RWPE2 (cell line): ENCODE results near the gene MMD.

Experiments
- ATAC-seq: fragments of 200-7000 bp; cut with Tn5 transposase; 3 replicates; pipeline ENCODE4 v1.9.1; 2021; ENCODE audit warnings: low read depth
- DNase-seq: peaks from one replicate; pipeline ENCODE4 v3.0.0-alpha.2; 2020; ENCODE audit warnings: low spot score
- H3K27ac ChIP-seq: fragments of 450-650 bp; 2 replicates; pipeline ENCODE4 v1.5.1; 2017; ENCODE audit warnings: mild to moderate bottlenecking; ENCODE audit not compliant: poor library complexity, severe bottlenecking
- H3K27me3 ChIP-seq: fragments of 250-450 bp; sonication (Bioruptor Pico); 2 replicates; pipeline ENCODE4 v1.5.1; 2021; ENCODE audit warnings: mild to moderate bottlenecking, moderate library complexity; ENCODE audit not compliant: insufficient read depth, poor library complexity, severe bottlenecking
- H3K36me3 ChIP-seq: fragments of 250-450 bp; sonication (Bioruptor Pico); 2 replicates; pipeline ENCODE4 v1.5.1; 2020; ENCODE audit warnings: low read depth, mild to moderate bottlenecking, moderate library complexity
- H3K4me1 ChIP-seq: fragments of 250-450 bp; sonication (Bioruptor Pico); 2 replicates; pipeline ENCODE4 v1.5.1; 2021; ENCODE audit warnings: mild to moderate bottlenecking, moderate library complexity; ENCODE audit not compliant: insufficient read depth, poor library complexity, severe bottlenecking
- H3K4me3 ChIP-seq: fragments of 250-450 bp; sonication (Bioruptor Pico); 2 replicates; pipeline ENCODE4 v1.5.1; 2021; ENCODE audit warnings: mild to moderate bottlenecking, moderate library complexity; ENCODE audit not compliant: severe bottlenecking
- H3K9me3 ChIP-seq: fragments of 250-450 bp; sonication (Bioruptor Pico); 2 replicates; pipeline ENCODE4 v1.5.1; 2021; ENCODE audit warnings: mild to moderate bottlenecking, moderate library complexity; ENCODE audit not compliant: severe bottlenecking
- TF ChIP-seq, protein P1 (sequence below): fragments of 450-650 bp; IDR thresholded peaks from one replicate; pipeline ENCODE4 v1.5.1; 2017; ENCODE audit warnings: mild to moderate bottlenecking, moderate library complexity; ENCODE audit not compliant: poor library complexity, severe bottlenecking

Gene MMD

DNA sequence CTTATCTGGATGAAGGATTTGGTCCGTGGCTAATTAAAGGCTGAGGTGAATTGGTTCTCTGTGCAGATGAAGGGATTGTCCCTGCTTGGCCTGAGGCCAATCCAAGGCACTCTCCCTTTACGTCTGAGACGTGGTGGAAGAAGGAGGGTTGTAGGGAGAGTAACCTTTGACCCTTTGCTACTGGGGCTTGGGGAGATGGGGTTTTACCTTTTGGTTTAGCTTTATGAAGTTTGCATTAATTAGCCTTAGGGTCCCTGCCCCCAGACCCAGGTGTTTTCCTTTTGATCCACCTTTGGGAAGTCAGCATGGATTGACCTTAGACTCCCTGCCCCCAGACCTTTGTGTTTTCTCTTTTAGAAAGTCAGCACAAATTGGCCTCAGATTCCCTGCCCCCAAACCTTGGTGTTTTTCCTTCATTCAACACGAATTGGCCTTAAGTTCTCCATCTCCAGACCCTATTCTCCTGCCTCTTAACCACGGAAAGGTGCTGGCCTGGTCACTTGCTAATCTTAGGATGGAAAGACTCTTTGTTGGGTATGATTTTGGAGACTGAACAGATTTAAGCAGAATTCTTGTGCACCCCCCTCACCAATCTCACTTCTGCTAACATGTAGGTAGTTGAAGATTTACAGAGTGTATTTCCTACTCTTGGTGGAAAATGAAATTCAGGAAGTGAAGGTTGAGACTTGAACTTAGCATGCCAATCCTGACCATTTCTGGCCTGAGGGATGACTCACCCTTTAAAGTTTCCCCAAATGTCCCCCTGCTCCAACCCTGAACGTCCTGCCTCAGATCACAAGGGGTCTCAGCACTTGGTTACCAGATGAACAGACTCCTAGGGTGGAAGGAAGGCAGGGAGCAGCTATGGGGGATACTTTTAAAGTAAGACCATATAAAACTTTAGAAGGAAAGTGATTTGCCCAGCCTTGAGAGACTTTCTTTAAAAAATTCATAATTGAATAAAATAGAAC, 23.1 kb upstream of the MMD start:
- no peak for ATAC-seq
- H3K27ac ChIP-seq = no peak overlapping the region
- H3K36me3 ChIP-seq = no peaks in the 10 kb centered on the region
- peaks cover 24% of the 10 kb centered on the region for H3K4me1 ChIP-seq
- DNase-seq = no peak
- TF ChIP-seq, protein P1, sequence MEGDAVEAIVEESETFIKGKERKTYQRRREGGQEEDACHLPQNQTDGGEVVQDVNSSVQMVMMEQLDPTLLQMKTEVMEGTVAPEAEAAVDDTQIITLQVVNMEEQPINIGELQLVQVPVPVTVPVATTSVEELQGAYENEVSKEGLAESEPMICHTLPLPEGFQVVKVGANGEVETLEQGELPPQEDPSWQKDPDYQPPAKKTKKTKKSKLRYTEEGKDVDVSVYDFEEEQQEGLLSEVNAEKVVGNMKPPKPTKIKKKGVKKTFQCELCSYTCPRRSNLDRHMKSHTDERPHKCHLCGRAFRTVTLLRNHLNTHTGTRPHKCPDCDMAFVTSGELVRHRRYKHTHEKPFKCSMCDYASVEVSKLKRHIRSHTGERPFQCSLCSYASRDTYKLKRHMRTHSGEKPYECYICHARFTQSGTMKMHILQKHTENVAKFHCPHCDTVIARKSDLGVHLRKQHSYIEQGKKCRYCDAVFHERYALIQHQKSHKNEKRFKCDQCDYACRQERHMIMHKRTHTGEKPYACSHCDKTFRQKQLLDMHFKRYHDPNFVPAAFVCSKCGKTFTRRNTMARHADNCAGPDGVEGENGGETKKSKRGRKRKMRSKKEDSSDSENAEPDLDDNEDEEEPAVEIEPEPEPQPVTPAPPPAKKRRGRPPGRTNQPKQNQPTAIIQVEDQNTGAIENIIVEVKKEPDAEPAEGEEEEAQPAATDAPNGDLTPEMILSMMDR = no peak
- H3K9me3 ChIP-seq = no peaks in the 10 kb centered on the region
- H3K4me3 ChIP-seq = no peak overlapping the region
- no peaks in the 10 kb centered on the region for H3K27me3 ChIP-seq

DNA sequence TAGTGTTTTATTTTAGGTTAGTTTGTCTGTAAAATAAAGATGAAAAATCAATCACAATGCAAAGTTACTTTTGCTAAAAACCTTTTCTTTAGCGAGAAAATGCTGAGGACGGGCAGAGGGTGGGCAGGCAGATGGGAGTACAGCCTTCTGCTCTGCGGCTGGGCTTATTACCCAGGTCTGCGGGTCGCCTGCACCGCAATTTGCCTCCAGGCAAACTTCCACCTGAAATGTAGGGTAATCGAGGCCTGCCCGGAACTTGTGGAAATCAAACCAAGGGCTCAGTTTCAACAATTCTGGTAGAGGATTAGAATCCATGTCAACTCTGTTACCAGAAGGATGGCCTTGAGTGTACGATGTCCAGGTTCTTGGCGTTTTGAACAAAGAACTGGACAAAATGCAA, 22.3 kb upstream of the MMD start:
- Histone ChIP-seq H3K4me1 (peaks cover 27% of the 10 kb centered on the region), H3K4me3 (no peak overlapping the region), H3K9me3 (no peaks in the 10 kb centered on the region), H3K27ac (no peak overlapping the region), H3K27me3 (no peaks in the 10 kb centered on the region), H3K36me3 (no peaks in the 10 kb centered on the region)
- TF ChIP-seq, protein P1 = no peak
- no peak for ATAC-seq
- DNase-seq = no peak

DNA sequence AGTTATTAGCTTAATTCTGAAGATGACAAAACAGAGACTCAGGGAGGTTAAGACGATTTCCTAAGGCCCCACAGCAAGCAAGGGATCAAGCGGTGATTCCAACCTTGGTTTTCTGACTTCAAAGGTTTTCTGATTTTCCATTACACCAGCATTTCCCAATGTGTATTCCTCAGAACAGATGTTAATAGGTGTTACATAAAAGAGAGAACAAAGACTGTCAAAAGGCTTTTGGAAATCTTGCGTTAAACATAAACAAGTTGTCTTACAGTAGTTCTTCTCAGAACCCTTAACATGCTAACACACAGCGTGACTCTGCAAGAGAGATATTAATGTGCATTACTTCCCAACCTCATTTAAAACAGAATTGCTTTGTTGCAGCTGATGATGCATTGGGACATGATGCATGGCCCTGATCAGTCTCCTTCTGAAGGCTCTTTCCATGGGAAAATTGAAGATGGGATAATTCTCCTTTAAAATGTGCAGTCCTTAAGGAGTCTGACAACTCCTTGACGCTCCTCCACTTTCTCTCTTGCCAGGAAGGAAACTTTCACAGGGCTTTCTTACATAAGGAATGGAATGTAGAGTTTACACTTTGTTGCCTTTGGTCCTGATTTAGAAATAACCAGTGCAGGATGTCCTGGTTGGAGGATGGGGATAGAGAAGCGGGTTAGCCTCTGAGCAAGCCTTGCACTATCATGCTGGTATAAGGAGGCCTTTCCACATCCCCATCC, 21.5 kb upstream of the MMD start:
- no peak for DNase-seq
- no peak for ATAC-seq
- H3K4me3 ChIP-seq = no peak overlapping the region
- no peaks in the 10 kb centered on the region for H3K27me3 ChIP-seq
- peaks cover 21% of the 10 kb centered on the region for H3K4me1 ChIP-seq
- no peaks in the 10 kb centered on the region for H3K36me3 ChIP-seq
- H3K27ac ChIP-seq = no peak overlapping the region
- TF ChIP-seq, protein P1 = no peak
- no peaks in the 10 kb centered on the region for H3K9me3 ChIP-seq

DNA sequence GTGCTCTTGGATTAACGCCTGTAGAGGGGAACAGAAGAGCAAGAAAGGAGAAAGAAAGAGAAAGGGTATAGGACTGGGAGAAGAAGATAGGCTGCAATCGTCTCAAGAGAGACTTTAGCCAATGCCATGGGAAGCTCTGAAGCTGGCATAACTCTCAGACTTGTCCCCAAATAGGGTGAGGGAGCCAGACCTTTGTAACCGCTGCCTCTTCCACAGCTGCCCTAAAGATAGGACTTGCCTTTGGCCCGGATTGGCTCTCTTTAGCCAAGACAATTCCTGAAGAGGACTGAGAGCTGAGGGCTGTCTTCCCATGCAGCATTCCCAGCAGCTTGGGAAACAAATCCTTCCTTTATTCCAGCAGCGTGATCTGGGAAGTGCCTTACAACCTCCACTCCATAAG, 20.8 kb upstream of the MMD start:
- TF ChIP-seq, protein P1 = no peak
- H3K27ac ChIP-seq = no peak overlapping the region
- peaks cover 21% of the 10 kb centered on the region for H3K4me1 ChIP-seq
- ATAC-seq (no peak), DNase-seq (no peak)
- H3K4me3 ChIP-seq = no peak overlapping the region
- H3K36me3 ChIP-seq = no peaks in the 10 kb centered on the region
- no peaks in the 10 kb centered on the region for H3K9me3 ChIP-seq
- no peaks in the 10 kb centered on the region for H3K27me3 ChIP-seq

DNA sequence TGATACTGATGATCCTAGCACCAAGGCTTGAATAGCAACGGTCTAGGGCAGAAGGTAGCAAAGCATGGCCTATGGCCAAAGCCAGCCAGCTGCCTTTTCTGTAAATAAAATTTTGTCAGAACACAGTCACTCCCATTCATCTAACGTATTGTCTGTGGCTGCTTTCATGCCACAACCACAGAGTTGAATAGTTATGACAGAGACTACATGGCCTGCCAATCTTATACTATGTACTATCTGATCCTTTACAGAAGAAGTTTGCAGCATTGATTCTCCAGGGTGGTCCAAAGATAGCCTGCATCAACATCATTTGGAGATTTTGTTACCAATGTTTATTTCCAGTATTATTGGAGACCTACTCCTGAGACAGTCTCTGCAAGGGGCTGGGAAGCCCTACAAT, 19.9 kb upstream of the MMD start:
- H3K27me3 ChIP-seq = no peaks in the 10 kb centered on the region
- peaks cover 21% of the 10 kb centered on the region for H3K4me1 ChIP-seq
- H3K4me3 ChIP-seq = no peak overlapping the region
- H3K27ac ChIP-seq = no peak overlapping the region
- ATAC-seq (no peak), DNase-seq (no peak)
- TF ChIP-seq, protein P1 = no peak
- no peaks in the 10 kb centered on the region for H3K9me3 ChIP-seq
- no peaks in the 10 kb centered on the region for H3K36me3 ChIP-seq
